HG03521 (cell line): ENCODE results near the gene HDAC9.

ENCODE experiments used
- ATAC-seq: cut with Tn5 transposase; IDR thresholded peaks from one replicate; pipeline ENCODE4 v1.9.1; 2021; ENCODE audit warnings: mild to moderate bottlenecking, moderate library complexity; ENCODE audit not compliant: unreplicated experiment

HDAC9 gene

GRCh38 chr7:18653381-18654155, 158.0 kb downstream of the HDAC9 start:
- no peak for ATAC-seq

GRCh38 chr7:18654709-18655108, 159.2 kb downstream of the HDAC9 start:
- no peak for ATAC-seq

GRCh38 chr7:18655506-18655905, 160.0 kb downstream of the HDAC9 start:
- ATAC-seq: no peak

GRCh38 chr7:18655912-18656311, 160.4 kb downstream of the HDAC9 start:
- no peak for ATAC-seq

GRCh38 chr7:18656362-18656761, 160.8 kb downstream of the HDAC9 start:
- no peak for ATAC-seq

- ATAC-seq: no peak
Observed at GRCh38 chr7:18659746-18660145, 164.2 kb downstream of the HDAC9 start.

GRCh38 chr7:18663321-18663720, 167.8 kb downstream of the HDAC9 start:
- no peak for ATAC-seq

GRCh38 chr7:18666107-18666728, 170.7 kb downstream of the HDAC9 start:
- ATAC-seq: peak; percentile 96

GRCh38 chr7:18667466-18667865, 171.9 kb downstream of the HDAC9 start:
- no peak for ATAC-seq

GRCh38 chr7:18671176-18671575, 175.6 kb downstream of the HDAC9 start:
- no peak for ATAC-seq

- no peak for ATAC-seq
Observed at GRCh38 chr7:18675579-18675978, 180.0 kb downstream of the HDAC9 start.

GRCh38 chr7:18679261-18679660, 183.7 kb downstream of the HDAC9 start:
- ATAC-seq: no peak

- no peak for ATAC-seq
Observed at GRCh38 chr7:18680576-18680975, 185.0 kb downstream of the HDAC9 start.

GRCh38 chr7:18684916-18685315, 189.4 kb downstream of the HDAC9 start:
- ATAC-seq: no peak

GRCh38 chr7:18685971-18686370, 190.4 kb downstream of the HDAC9 start:
- ATAC-seq: no peak

GRCh38 chr7:18689551-18689950, 194.0 kb downstream of the HDAC9 start:
- no peak for ATAC-seq

- no peak for ATAC-seq
Observed at GRCh38 chr7:18693406-18693805, 197.9 kb downstream of the HDAC9 start.

- ATAC-seq: no peak
Observed at GRCh38 chr7:18693816-18694215, 198.3 kb downstream of the HDAC9 start.

- ATAC-seq: no peak
Observed at GRCh38 chr7:18694484-18694883, 198.9 kb downstream of the HDAC9 start.

- no peak for ATAC-seq
Observed at GRCh38 chr7:18694911-18695310, 199.4 kb downstream of the HDAC9 start.

- ATAC-seq: no peak
Observed at GRCh38 chr7:18698258-18698734, 202.7 kb downstream of the HDAC9 start.

- ATAC-seq: no peak
Observed at GRCh38 chr7:18700147-18700546, 204.6 kb downstream of the HDAC9 start.
